ENCODE data around the gene GPC6.

GRCh38 chr13:93550236-93550635 is 323.6 kb downstream of the GPC6 start:
- TF ChIP-seq POLR2A (IDR thresholded peaks at IDR 0.05), result no peak
- TF ChIP-seq, protein P1, sequence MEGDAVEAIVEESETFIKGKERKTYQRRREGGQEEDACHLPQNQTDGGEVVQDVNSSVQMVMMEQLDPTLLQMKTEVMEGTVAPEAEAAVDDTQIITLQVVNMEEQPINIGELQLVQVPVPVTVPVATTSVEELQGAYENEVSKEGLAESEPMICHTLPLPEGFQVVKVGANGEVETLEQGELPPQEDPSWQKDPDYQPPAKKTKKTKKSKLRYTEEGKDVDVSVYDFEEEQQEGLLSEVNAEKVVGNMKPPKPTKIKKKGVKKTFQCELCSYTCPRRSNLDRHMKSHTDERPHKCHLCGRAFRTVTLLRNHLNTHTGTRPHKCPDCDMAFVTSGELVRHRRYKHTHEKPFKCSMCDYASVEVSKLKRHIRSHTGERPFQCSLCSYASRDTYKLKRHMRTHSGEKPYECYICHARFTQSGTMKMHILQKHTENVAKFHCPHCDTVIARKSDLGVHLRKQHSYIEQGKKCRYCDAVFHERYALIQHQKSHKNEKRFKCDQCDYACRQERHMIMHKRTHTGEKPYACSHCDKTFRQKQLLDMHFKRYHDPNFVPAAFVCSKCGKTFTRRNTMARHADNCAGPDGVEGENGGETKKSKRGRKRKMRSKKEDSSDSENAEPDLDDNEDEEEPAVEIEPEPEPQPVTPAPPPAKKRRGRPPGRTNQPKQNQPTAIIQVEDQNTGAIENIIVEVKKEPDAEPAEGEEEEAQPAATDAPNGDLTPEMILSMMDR (IDR thresholded peaks at IDR 0.05), result no peak
